Kidney (tissue), 14 donors: ENCODE results near the gene SMIM29. TPM values are rescaled to one million over a fixed set of nuclear protein-coding genes. Genes with fewer than 3 reads are reported as not detected.
"Not testable (repeated sequence)": the region's sequence is repeated elsewhere in the genome, so short reads cannot be mapped to it uniquely, and the experiment has no call there.

Experiments used
- DNase-seq, 5 donors: peaks; one replicate each; pipeline ENCODE4 v3.0.0-alpha.2; 2013 to 2020
- FAIRE-seq: peaks from 2 replicates; lab custom pipeline; 2012; peaks lifted over from hg19 to GRCh38; lab: Jason Lieb, UNC
- H3K27ac ChIP-seq, 2 donors: one replicate each; pipeline ENCODE4 v1.7.0; 2013; ENCODE audit warnings: low read depth in 2 of 2, low read length in 2 of 2, inconsistent platforms in 1 of 2
- H3K27me3 ChIP-seq: one replicate; pipeline ENCODE4 v1.7.1; 2013; ENCODE audit warnings: low read length, inconsistent platforms; ENCODE audit not compliant: control insufficient read depth, insufficient read depth
- H3K36me3 ChIP-seq, 3 donors: one replicate each; pipeline versions ENCODE4 v1.7.0 to v1.7.1; 2013; ENCODE audit warnings: low read length in 3 of 3, control low read depth in 1 of 3, inconsistent platforms in 1 of 3; ENCODE audit not compliant: insufficient read depth in 3 of 3, control insufficient read depth in 2 of 3
- H3K4me1 ChIP-seq, 3 donors: one replicate each; pipeline versions ENCODE4 v1.7.0 to v1.7.1; 2013; ENCODE audit warnings: low read length in 3 of 3, inconsistent platforms in 1 of 3, low read depth in 1 of 3; ENCODE audit not compliant: control insufficient read depth in 2 of 3, insufficient read depth in 2 of 3
- H3K4me3 ChIP-seq, 3 donors: one replicate each; pipeline versions ENCODE4 v1.7.0 to v1.8.1; 2013; ENCODE audit warnings: low read length in 3 of 3, control low read depth in 1 of 3, inconsistent platforms in 1 of 3
- H3K9ac ChIP-seq, 3 donors: one replicate each; pipeline versions ENCODE4 v1.7.0 to v1.7.1; 2013; ENCODE audit warnings: low read length in 3 of 3, control low read depth in 1 of 3, inconsistent platforms in 1 of 3
- H3K9me3 ChIP-seq, 3 donors: one replicate each; pipeline versions ENCODE4 v1.7.0 to v1.7.1; 2013; ENCODE audit warnings: low read length in 3 of 3, control low read depth in 1 of 3, inconsistent platforms in 1 of 3; ENCODE audit not compliant: control insufficient read depth in 2 of 3, insufficient read depth in 1 of 3
- CTCF ChIP-seq: IDR thresholded peaks from 3 replicates; pipeline ENCODE4 v1.5.1; 2012; ENCODE audit warnings: mild to moderate bottlenecking, moderate library complexity, borderline replicate concordance; ENCODE audit not compliant: insufficient read depth; ENCODE audit errors: extremely low read depth
- intact Hi-C: fragments of 100-400 bp; cut with DNase I; formaldehyde crosslinking; loops from one replicate; pipeline ENCODE4 v1.11.1; 2022
- polyA plus RNA-seq: library from polyadenylated mRNA; stranded (reverse); fragments of 350-450 nt; fragmentation: Illumina TruSeq; extraction: RNeasy Lipid Tissue Mini Kit (QIAGEN cat#74804); gene quantifications from one replicate; pipeline ENCODE4 v1.2.3, GENCODE V29; 2014; ENCODE audit warnings: low read depth, low replicate concordance; ENCODE audit not compliant: insufficient read depth
- total RNA-seq: library from RNA; stranded (reverse); fragmentation: NEBNext Ultra II Directional; extraction: Animal tissue kit (Norgen Biotek cat#: 25700); gene quantifications from one replicate; pipeline ENCODE4 v1.2.1, GENCODE V29; 2021
- donor health status: control.
- donor health status: control.
- donor health status: control.
- donor health status: control.
- donor health status: control.
- donor health status: DM: yes; HTN: yes; CAD: no.
- donor health status: Normal renal cell carcinoma (clear cell type).

Gene SMIM29
- total and polyA plus RNA-seq, 2 donors from 2014 or later = 22.6 to 53.5 TPM

- peak in 3 of 5 donors; percentile 24 to 73 (median 69) for DNase-seq
- no peak overlapping the region for H3K4me3 ChIP-seq
- H3K9me3 ChIP-seq = no peaks in the 10 kb centered on the region
- H3K4me1 ChIP-seq = peaks cover 0 to 10% (median 0%) of the 10 kb centered on the region in 3 donors
- TF ChIP-seq CTCF = peak; percentile 35
- no peaks in the 10 kb centered on the region for H3K27me3 ChIP-seq
- H3K9ac ChIP-seq = no peak overlapping the region
- no peak for FAIRE-seq
- no peaks in the 10 kb centered on the region for H3K36me3 ChIP-seq
- H3K27ac ChIP-seq = no peak overlapping the region
- intact Hi-C loops = loop anchor here (10.0 kb wide), 1 partner anchor 168 kb away; no protein-coding TSS in a partner anchor
Observed at GRCh38 chr6:34246563-34247391, 2.0 kb downstream of the SMIM29 start.

- DNase-seq = no peak
- FAIRE-seq = no peak
- TF ChIP-seq CTCF = no peak
- H3K36me3 ChIP-seq = no peaks in the 10 kb centered on the region
- no peak overlapping the region for H3K4me3 ChIP-seq
- H3K9ac ChIP-seq = no peak overlapping the region
- intact Hi-C loops = loop anchor here (10.0 kb wide), 1 partner anchor 169 kb away; no protein-coding TSS in a partner anchor
- H3K27ac ChIP-seq = no peak overlapping the region
- H3K4me1 ChIP-seq = peaks cover 0 to 10% (median 0%) of the 10 kb centered on the region in 3 donors
- no peaks in the 10 kb centered on the region for H3K9me3 ChIP-seq
- no peaks in the 10 kb centered on the region for H3K27me3 ChIP-seq
Observed at GRCh38 chr6:34246249-34246562, 2.6 kb downstream of the SMIM29 start.

GRCh38 chr6:34245761-34246140 lies 3.1 kb downstream of the SMIM29 start:
- H3K4me1 ChIP-seq, H3K9me3 ChIP-seq, H3K27ac ChIP-seq, H3K36me3 ChIP-seq, H3K27me3 ChIP-seq, H3K9ac ChIP-seq, H3K4me3 ChIP-seq, FAIRE-seq: not testable (repeated sequence)
- peak in 1 of 5 donors; percentile 26 for DNase-seq
- intact Hi-C loops = loop anchor here (10.0 kb wide), 1 partner anchor 169 kb away; no protein-coding TSS in a partner anchor

GRCh38 chr6:34245032-34245760 lies 3.6 kb downstream of the SMIM29 start:
- H3K36me3 ChIP-seq, FAIRE-seq, H3K27me3 ChIP-seq, H3K4me3 ChIP-seq, H3K9me3 ChIP-seq, H3K27ac ChIP-seq, H3K9ac ChIP-seq, H3K4me1 ChIP-seq: not testable (repeated sequence)
- intact Hi-C loops = loop anchor here (10.0 kb wide), 1 partner anchor 170 kb away; no protein-coding TSS in a partner anchor
- peak in 1 of 5 donors; percentile 68 for DNase-seq
